Ascending aorta (tissue), 2 donors: ENCODE measurements around the gene CATSPERZ. TPM values are rescaled to one million over a fixed set of nuclear protein-coding genes. Genes with fewer than 3 reads are reported as not detected.

Experiments used
- DNase-seq, 2 donors: peaks; one replicate each; pipeline ENCODE4 v3.0.0-alpha.2; 2019; ENCODE audit warnings: low spot score in 2 of 2
- H3K27ac ChIP-seq, 2 donors: fragments of 200-600 bp; sonication (generic); one replicate each; pipeline ENCODE4 v1.5.1; 2016 to 2017; ENCODE audit warnings: mild to moderate bottlenecking in 1 of 2
- H3K27me3 ChIP-seq: fragments of 200-600 bp; sonication (generic); one replicate; pipeline ENCODE4 v1.5.1; 2017
- H3K36me3 ChIP-seq, 2 donors: fragments of 200-600 bp; sonication (generic); one replicate each; pipeline ENCODE4 v1.5.1; 2016
- H3K4me1 ChIP-seq, 2 donors: fragments of 200-600 bp; sonication (generic); one replicate each; pipeline ENCODE4 v1.5.1; 2016 to 2017; ENCODE audit warnings: mild to moderate bottlenecking in 1 of 2
- H3K4me3 ChIP-seq, 2 donors: fragments of 200-600 bp; sonication (generic); one replicate each; pipeline ENCODE4 v1.5.1; 2016 to 2017; ENCODE audit warnings: mild to moderate bottlenecking in 1 of 2
- H3K9me3 ChIP-seq, 2 donors: fragments of 200-600 bp; sonication (generic); one replicate each; pipeline ENCODE4 v1.5.1; 2016
- intact Hi-C: fragments of 100-400 bp; cut with DNase I; formaldehyde crosslinking; loops from one replicate; pipeline ENCODE4 v1.15.1; 2023
- total RNA-seq: library from RNA; depleted of rRNA; stranded (reverse); fragments of >200 nt; gene quantifications from one replicate; pipeline ENCODE4 v1.1.0, GENCODE V29; 2016
- TF ChIP-seq, protein P1 (sequence below), 3 experiments: fragments of 200-600 bp in 2 of 3; fragments of 450-650 bp in 1 of 3; sonication (generic) in 2 of 3; IDR thresholded peaks; one replicate each; pipeline ENCODE4 v1.5.1; 2016 to 2019; ENCODE audit warnings: antibody characterized with exemption in 3 of 3, mild to moderate bottlenecking in 1 of 3, moderate library complexity in 1 of 3

Gene CATSPERZ
- total RNA-seq, 1 donor from 2014 or later, result not detected

DNA sequence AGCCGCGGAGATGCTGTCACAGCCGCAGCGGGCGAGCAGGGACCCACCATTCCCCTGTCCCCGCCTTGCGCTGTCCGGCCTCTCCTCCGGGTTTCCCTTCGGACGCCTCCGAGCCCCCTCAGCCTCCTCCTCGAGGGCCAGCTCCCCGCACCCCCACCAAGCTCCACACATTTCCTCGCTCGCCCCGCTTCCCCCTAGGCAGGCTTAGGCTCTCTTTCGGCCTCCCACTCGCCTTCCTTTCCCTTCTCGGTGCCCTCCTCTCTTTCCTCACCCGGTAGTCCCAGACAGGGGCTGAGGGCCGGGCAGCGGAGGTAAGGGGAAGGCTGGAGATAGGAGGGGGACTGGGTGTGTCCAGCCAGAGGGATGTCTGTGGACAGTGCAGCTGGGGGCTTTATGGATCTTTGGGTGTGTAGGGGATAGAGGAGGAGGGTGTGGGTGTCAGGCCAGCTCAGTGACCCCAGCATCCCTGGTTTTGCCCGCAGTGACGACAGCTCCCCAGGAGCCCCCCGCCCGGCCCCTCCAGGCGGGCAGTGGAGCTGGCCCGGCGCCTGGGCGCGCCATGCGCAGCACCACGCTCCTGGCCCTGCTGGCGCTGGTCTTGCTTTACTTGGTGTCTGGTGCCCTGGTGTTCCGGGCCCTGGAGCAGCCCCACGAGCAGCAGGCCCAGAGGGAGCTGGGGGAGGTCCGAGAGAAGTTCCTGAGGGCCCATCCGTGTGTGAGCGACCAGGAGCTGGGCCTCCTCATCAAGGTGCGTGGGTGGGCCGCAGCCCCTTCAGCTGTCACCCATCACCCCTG is 7.5 kb upstream of the CATSPERZ start:
- DNase-seq, result no peak
- Histone ChIP-seq H3K27ac (no peak overlapping the region), H3K36me3 (no peaks in the 10 kb centered on the region), H3K27me3 (peaks cover 22% of the 10 kb centered on the region), H3K4me1 (peaks cover 7 to 10% of the 10 kb centered on the region in 2 donors), H3K9me3 (no peaks in the 10 kb centered on the region), H3K4me3 (peak overlapping the region; percentile 47 to 61)
- intact Hi-C loops, result no loop called here
- TF ChIP-seq, protein P1, sequence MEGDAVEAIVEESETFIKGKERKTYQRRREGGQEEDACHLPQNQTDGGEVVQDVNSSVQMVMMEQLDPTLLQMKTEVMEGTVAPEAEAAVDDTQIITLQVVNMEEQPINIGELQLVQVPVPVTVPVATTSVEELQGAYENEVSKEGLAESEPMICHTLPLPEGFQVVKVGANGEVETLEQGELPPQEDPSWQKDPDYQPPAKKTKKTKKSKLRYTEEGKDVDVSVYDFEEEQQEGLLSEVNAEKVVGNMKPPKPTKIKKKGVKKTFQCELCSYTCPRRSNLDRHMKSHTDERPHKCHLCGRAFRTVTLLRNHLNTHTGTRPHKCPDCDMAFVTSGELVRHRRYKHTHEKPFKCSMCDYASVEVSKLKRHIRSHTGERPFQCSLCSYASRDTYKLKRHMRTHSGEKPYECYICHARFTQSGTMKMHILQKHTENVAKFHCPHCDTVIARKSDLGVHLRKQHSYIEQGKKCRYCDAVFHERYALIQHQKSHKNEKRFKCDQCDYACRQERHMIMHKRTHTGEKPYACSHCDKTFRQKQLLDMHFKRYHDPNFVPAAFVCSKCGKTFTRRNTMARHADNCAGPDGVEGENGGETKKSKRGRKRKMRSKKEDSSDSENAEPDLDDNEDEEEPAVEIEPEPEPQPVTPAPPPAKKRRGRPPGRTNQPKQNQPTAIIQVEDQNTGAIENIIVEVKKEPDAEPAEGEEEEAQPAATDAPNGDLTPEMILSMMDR (IDR thresholded peaks at IDR 0.05), result no peak

DNA sequence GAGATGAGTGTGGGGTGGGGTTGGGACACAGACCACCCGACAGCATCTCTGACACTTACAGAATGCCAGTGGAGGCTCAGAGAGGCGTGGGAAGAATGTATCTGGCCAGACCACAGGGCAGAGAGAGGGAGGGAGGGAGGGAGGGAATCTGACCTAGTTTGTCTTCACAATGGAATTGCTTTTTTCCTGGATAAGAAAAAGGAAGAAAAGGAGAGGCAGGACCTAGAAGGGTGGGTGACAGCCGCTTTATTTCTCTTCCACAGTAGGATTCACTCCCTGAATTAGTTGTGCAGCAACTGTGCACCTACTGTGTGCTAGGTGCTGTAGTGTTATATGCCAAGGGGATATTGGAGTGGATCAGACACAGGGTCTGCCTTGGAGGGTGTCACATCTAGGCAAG is 5.4 kb upstream of the CATSPERZ start:
- H3K27me3 ChIP-seq, result peaks cover 22% of the 10 kb centered on the region
- no peaks in the 10 kb centered on the region for H3K36me3 ChIP-seq
- H3K27ac ChIP-seq, result no peak overlapping the region
- TF ChIP-seq, protein P1 (IDR thresholded peaks at IDR 0.05), result no peak
- peaks cover 7 to 13% of the 10 kb centered on the region in 2 donors for H3K4me1 ChIP-seq
- intact Hi-C loops, result no loop called here
- H3K4me3 ChIP-seq, result no peak overlapping the region
- H3K9me3 ChIP-seq, result no peaks in the 10 kb centered on the region
- DNase-seq, result no peak

DNA sequence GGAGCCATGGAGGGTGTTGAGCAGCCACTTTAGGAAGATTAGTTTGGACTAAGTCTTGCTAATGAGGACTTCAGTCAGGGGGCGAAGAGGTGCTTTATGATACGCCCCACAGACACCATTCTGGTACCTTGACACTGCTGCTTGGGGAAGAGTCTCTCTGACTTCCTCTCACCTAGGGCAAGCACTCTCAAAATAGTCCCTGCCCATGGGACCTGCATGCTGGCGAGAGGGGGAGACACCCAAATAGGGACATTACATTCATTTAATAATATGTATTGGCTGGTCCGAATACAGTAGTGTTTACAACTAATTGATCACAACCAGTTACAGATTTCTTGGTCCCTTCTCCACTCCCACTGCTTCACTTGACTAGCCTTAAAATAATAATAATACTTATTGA is 4.4 kb upstream of the CATSPERZ start:
- TF ChIP-seq, protein P1 (IDR thresholded peaks at IDR 0.05), result no peak
- H3K4me3 ChIP-seq, result no peak overlapping the region
- DNase-seq, result no peak
- intact Hi-C loops, result no loop called here
- H3K4me1 ChIP-seq, result peaks cover 17 to 23% of the 10 kb centered on the region in 2 donors
- H3K36me3 ChIP-seq, result no peaks in the 10 kb centered on the region
- peaks cover 19% of the 10 kb centered on the region for H3K27me3 ChIP-seq
- H3K27ac ChIP-seq, result no peak overlapping the region
- H3K9me3 ChIP-seq, result no peaks in the 10 kb centered on the region

DNA sequence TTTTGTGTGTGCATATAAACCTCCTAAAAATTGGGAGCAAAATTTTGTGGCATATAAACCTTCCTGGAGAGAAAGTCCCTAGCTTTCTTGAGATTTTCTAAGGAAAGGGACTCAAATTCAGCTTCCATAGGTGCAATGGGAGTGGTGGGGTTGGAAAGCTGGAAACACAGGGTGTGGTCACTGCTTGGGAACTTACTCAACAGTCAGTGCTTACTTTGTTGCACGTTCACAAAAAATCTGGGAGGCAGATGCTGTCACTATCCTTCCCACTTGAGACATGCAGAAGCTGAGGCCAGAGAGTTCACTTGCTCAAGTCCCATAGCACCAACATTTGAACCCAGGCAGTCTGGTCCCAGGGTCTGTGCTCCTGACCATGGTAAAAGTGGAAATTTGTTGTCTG is 3.9 kb upstream of the CATSPERZ start:
- intact Hi-C loops, result no loop called here
- Histone ChIP-seq H3K27me3 (peaks cover 14% of the 10 kb centered on the region), H3K36me3 (no peaks in the 10 kb centered on the region), H3K9me3 (no peaks in the 10 kb centered on the region), H3K4me1 (peaks cover 17 to 25% of the 10 kb centered on the region in 2 donors), H3K4me3 (no peak overlapping the region), H3K27ac (no peak overlapping the region)
- no peak for DNase-seq
- TF ChIP-seq, protein P1 (IDR thresholded peaks at IDR 0.05), result no peak

DNA sequence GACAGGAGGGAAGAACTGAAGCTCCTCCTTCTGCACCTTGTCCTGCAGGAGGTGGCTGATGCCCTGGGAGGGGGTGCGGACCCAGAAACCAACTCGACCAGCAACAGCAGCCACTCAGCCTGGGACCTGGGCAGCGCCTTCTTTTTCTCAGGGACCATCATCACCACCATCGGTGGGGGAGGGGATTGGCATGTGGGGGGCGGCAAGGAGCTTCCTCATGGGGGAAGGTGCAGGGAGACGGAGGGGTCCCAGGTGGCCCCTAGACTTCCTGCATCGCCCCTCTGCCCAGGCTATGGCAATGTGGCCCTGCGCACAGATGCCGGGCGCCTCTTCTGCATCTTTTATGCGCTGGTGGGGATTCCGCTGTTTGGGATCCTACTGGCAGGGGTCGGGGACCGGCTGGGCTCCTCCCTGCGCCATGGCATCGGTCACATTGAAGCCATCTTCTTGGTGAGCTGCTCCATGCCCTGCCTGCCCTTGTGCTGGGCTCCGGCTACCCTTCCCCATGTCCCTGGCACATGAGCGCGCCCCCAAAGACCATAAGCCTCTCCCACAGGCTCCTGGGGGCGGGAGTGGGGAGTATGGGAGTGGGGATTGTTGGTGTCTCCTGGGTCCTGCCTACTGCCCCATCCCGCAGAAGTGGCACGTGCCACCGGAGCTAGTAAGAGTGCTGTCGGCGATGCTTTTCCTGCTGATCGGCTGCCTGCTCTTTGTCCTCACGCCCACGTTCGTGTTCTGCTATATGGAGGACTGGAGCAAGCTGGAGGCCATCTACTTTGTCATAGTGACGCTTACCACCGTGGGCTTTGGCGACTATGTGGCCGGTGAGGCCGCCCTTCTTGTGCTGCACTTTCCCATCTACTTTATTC is 3.1 kb upstream of the CATSPERZ start:
- no peaks in the 10 kb centered on the region for H3K36me3 ChIP-seq
- peaks cover 13 to 22% of the 10 kb centered on the region in 2 donors for H3K4me1 ChIP-seq
- H3K27me3 ChIP-seq, result peaks cover 12% of the 10 kb centered on the region
- intact Hi-C loops, result no loop called here
- no peak overlapping the region for H3K4me3 ChIP-seq
- no peak overlapping the region for H3K27ac ChIP-seq
- H3K9me3 ChIP-seq, result no peaks in the 10 kb centered on the region
- TF ChIP-seq, protein P1 (IDR thresholded peaks at IDR 0.05), result no peak
- no peak for DNase-seq
